HG02938 (cell line): ENCODE measurements around the gene ACAT2.
"Not testable (repeated sequence)": the region's sequence is repeated elsewhere in the genome, so short reads cannot be mapped to it uniquely, and the experiment has no call there.

Experiments
- ATAC-seq: cut with Tn5 transposase; IDR thresholded peaks from one replicate; pipeline ENCODE4 v1.9.1; 2021; ENCODE audit warnings: mild to moderate bottlenecking, moderate library complexity; ENCODE audit not compliant: unreplicated experiment

ACAT2 gene

GRCh38 chr6:159806021-159806458 lies 44.2 kb downstream of the ACAT2 start:
- ATAC-seq: no peak

DNA sequence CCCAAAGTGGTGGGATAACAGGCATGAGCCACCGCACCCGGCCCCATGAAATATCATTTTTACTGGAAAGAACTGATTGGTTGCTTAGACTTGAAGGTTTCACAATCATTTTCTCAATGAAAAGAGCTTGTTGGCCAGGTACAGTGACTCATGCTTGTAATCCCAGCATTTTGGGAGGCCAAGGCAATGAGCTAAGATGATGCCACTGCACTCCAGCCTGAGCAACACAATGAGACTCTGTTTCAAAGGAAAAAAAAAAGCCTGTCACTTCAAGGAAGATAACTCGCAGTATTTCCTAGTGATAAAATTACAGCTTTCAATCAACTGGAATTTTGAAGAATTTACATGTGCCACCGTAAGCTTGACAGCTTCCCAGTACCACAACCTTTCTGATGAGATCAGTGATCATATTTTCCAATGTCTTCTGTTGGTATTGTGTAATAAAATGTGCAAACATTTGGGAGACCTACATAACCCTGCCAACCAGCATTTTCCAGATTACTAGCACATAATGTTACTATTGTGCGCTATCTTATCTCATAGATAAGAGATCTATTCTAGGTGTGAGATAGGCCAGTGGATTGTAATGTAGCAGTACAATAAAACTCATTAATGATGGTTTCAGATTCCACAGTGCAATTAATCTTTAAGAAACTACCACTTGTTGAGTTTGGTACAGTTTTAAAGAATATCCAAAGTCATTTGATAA lies 45.5 kb downstream of the ACAT2 start:
- ATAC-seq: no peak

- ATAC-seq: no peak
These were observed 46.8 kb downstream of the ACAT2 start for GRCh38 chr6:159808647-159809046.

- ATAC-seq: no peak
These were observed 47.3 kb downstream of the ACAT2 start for GRCh38 chr6:159809149-159809548.

DNA sequence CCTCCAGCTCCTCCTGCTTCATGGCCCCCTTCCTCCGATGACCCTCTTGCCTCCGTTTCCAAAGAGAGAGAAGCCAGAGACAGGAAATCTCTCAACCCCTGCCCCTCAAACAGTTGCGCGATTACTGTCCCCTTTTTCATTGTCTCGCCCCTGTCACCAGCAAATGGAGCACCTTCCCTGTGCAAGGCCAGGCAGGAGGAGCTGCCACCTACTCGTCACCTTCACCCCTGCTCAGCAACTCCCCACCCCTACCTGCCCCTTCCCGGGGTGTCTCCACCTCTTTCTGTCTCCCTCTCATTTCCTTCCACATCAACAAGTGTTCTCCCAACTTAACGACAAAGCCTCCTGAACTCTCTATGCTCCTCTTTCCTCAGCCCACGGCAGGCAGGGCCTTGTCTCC lies 51.9 kb downstream of the ACAT2 start:
- ATAC-seq: no peak

DNA sequence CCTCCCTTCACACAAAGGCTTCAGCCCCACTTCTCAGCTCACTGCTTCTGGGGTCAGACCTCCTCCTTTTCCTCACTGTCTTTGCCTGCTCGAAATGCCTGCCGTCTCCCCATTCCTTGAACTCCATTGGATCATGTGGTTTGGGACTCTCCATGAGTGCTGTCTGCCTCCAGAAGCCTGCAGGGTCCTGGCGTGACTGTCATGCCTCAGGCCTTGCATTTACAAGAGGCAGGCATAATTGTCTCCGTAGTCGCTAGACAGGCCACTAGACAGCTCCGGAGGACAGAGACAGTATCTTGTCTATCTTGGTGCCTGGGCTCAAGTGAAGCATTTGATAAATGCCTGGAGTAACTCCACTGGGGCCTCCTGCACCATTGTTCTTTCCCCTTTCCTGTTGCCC lies 53.6 kb downstream of the ACAT2 start:
- no peak for ATAC-seq

DNA sequence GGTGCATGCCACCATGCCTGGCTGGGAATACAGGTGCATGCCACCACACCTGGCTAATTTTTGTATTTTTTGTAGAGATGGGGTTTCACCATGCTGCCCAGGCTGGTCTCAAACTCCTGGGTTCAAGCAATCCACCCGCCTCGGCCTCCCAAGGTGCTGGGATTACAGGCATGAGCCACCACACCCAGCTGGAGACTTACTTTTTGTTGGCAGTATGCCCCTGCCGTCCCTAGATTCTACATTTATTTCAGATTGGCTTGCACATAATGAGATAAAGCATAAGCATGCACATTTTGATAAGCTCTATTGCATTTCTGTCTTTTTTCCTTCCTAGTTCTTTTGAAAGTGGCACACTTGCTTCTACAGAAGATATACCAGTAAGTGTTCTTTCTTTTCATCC lies 54.9 kb downstream of the ACAT2 start:
- not testable (repeated sequence) for ATAC-seq

DNA sequence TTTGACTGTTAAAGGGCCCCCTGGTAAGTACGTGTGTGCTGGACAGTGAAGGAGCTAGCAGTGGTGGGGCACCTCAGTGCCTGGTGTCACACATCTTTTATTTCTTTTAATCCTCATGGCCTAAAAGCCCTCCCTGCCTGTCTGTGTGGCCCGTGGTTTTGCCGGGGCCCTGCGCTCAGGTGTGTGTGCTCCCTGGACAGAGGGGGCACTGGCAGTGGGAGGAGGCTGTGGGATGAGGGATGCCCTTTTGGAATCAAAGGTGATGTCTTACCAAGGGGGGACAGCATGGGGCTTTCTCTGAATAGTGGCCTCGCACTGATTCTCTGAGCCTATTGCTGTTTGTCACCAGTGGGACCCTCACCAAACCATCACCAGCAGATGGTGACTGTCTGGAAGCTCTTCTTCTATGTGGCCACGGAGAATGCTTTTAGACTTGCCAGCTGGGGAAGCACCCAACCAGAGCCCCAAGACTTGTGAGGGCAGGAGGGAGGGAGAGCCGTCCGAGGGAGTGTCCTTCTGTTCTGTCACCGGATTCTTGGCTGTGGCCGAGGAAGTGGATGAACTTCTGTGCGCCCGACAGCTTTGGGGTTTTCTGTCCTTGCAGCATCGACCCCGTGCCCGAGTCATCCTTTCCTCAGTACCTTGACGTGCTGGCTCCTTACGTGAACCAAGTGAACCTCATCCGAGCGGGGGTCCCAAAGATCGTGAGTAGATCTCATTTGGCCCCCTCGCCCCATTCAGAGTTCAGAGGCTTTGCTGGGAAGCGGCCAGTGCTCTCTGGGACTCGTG lies 56.3 kb downstream of the ACAT2 start:
- no peak for ATAC-seq

DNA sequence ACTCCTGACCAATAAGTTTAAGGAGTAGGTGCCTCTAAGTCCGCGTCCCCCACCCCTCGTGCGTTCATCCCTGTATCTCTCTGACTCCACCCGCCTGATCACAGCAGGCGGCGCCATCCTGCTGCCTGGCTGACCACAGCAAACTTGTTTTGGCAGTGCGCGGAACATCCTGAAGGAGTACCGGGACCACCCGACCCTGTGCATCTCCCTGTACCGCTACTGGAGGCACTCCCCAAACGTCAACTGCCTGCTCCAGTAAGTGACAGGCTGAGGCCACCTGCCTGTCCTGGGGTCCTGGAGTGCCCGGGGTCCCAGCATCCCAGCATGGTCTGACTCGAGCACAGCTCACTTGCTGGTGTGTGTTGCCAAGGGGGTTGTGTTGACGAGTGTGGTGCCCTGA lies 57.3 kb downstream of the ACAT2 start:
- no peak for ATAC-seq

- ATAC-seq: no peak
These were observed 58.2 kb downstream of the ACAT2 start for GRCh38 chr6:159819932-159820640.

GRCh38 chr6:159821122-159821521 lies 59.3 kb downstream of the ACAT2 start:
- no peak for ATAC-seq

DNA sequence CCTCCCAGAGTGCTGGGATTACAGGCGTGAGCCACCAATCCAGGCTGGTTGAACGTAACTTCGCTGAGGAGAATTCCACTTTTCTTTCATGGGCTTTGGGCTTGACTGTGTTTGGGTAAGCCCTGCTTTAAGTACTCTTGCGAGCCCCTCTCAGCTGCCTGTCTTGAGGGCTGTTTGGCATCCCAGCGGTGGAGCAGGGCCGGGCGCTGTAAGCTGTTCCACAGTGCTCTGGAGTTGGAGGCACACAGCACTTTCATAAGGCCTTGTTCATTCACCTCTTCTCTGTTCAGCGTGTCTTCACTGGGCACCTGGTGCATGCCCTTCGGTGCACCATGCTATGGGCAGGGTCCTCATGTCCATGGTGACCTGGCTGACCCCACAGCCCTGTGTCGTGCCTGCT lies 59.9 kb downstream of the ACAT2 start:
- ATAC-seq: no peak

- ATAC-seq: no peak
These were observed 62.1 kb downstream of the ACAT2 start for GRCh38 chr6:159823953-159824352.

DNA sequence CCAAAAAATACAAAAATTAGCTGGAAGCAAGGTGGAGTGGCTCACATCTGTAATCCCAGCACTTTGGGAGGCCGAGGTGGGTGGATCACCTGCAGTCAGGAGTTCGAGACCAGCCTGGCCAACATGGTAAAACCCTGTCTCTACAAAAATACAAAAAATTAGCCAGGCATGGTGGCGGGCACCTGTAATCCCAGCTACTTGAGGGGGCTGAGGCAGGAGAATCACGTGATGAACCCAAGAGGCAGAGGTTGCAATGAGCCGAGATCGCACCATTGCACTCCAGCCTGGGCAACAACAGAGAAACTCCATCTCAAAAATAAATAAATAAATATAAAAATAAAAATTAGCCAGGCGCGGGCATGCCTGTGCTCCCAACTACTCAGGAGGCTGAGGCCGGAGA lies 62.8 kb downstream of the ACAT2 start:
- not testable (repeated sequence) for ATAC-seq

GRCh38 chr6:159826004-159826403 lies 64.2 kb downstream of the ACAT2 start:
- ATAC-seq: no peak

GRCh38 chr6:159826968-159827647 lies 65.3 kb downstream of the ACAT2 start:
- ATAC-seq: no peak

DNA sequence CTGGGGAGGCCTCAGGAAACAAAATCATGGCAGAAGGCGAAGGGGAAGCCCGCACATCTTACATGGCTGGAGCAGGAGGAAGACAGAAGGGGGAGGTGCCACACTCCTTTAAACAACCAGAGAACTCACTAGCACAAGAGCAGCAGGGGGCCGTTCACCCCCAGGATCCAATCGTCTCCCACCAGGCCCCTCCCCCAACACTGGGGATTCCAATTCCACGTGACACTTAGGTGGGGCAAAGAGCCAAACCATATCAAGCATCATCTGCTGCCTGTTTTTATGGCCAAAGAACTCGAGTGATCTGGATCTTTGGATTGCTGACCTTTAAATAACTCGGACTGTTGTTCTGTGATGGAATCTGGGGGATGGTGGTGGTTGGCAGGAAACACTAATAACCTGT lies 66.2 kb downstream of the ACAT2 start:
- ATAC-seq: no peak
